HFFc6 (cell line): Measurements from ENCODE around the gene CALCB. TPM values are rescaled to one million over a fixed set of nuclear protein-coding genes. Genes with fewer than 3 reads are reported as not detected.

Experiments used
- DNase-seq: peaks from one replicate; pipeline ENCODE4 v3.0.0-alpha.2; 2018
- H3K27ac Mint-ChIP-seq: 2 replicates; pipeline ENCODE4 v1.8.0; 2020; ENCODE audit warnings: mild to moderate bottlenecking, mixed read lengths
- H3K27me3 Mint-ChIP-seq: 2 replicates; pipeline ENCODE4 v1.8.0; 2021; ENCODE audit warnings: mild to moderate bottlenecking, moderate library complexity, mixed read lengths; ENCODE audit not compliant: insufficient read depth
- H3K36me3 Mint-ChIP-seq: 2 replicates; pipeline ENCODE4 v1.8.0; 2021; ENCODE audit warnings: low read depth, mixed read lengths
- H3K4me1 Mint-ChIP-seq: 2 replicates; pipeline ENCODE4 v1.8.0; 2020; ENCODE audit warnings: low read depth, mixed read lengths
- H3K4me3 Mint-ChIP-seq: 2 replicates; pipeline ENCODE4 v1.8.0; 2020; ENCODE audit warnings: mild to moderate bottlenecking, moderate library complexity, mixed read lengths
- H3K9me3 Mint-ChIP-seq: 2 replicates; pipeline ENCODE4 v1.8.0; 2020; ENCODE audit warnings: mild to moderate bottlenecking, mixed read lengths
- CTCF ChIP-seq: fragments of 200-600 bp; sonication (generic); IDR thresholded peaks from 2 replicates; pipeline ENCODE4 v1.5.0; 2021; ENCODE audit warnings: antibody characterized with exemption, mild to moderate bottlenecking
- total RNA-seq, 6 experiments: library from RNA; stranded (reverse); fragmentation: NEBNext Ultra II Directional; extraction: Animal tissue kit (Norgen Biotek cat#: 25700); gene quantifications; 2 replicates in 1 of 6; 3 replicates in 5 of 6; pipeline ENCODE4 v1.2.3, GENCODE V29; 2021

Gene CALCB
- total RNA-seq, 6 experiments from 2014 or later = not detected

GRCh38 chr11:15091625-15092024 is 18.2 kb downstream of the CALCB start:
- H3K27me3 Mint-ChIP-seq = peaks cover 5% of the 10 kb centered on the region; the same call in 1 of the 2 replicates
- no peak for DNase-seq
- H3K4me3 Mint-ChIP-seq = no peak overlapping the region
- no peaks in the 10 kb centered on the region for H3K9me3 Mint-ChIP-seq
- H3K27ac Mint-ChIP-seq = no peak overlapping the region
- peaks cover 6% of the 10 kb centered on the region for H3K4me1 Mint-ChIP-seq
- H3K36me3 Mint-ChIP-seq = no peaks in the 10 kb centered on the region
- TF ChIP-seq CTCF = no peak

GRCh38 chr11:15093432-15093831 is 20.0 kb downstream of the CALCB start:
- Mint-ChIP-seq H3K27me3 (peaks cover 5% of the 10 kb centered on the region; the same call in 1 of the 2 replicates), H3K4me1 (peaks cover 6% of the 10 kb centered on the region), H3K36me3 (no peaks in the 10 kb centered on the region), H3K4me3 (no peak overlapping the region), H3K9me3 (no peaks in the 10 kb centered on the region), H3K27ac (no peak overlapping the region)
- no peak for TF ChIP-seq CTCF
- DNase-seq = no peak

GRCh38 chr11:15095736-15096228 is 22.4 kb downstream of the CALCB start:
- no peak overlapping the region for H3K4me3 Mint-ChIP-seq
- no peak overlapping the region for H3K27ac Mint-ChIP-seq
- H3K36me3 Mint-ChIP-seq = no peaks in the 10 kb centered on the region
- TF ChIP-seq CTCF = no peak
- DNase-seq = peak; percentile 8
- peaks cover 2% of the 10 kb centered on the region for H3K27me3 Mint-ChIP-seq
- H3K9me3 Mint-ChIP-seq = no peaks in the 10 kb centered on the region
- H3K4me1 Mint-ChIP-seq = peaks cover 6% of the 10 kb centered on the region

- no peak for TF ChIP-seq CTCF
- Mint-ChIP-seq H3K9me3 (no peaks in the 10 kb centered on the region), H3K27ac (no peak overlapping the region), H3K4me1 (peaks cover 13% of the 10 kb centered on the region), H3K4me3 (no peak overlapping the region), H3K36me3 (no peaks in the 10 kb centered on the region), H3K27me3 (peaks cover 2% of the 10 kb centered on the region)
- DNase-seq = no peak
These were observed 24.0 kb downstream of the CALCB start for GRCh38 chr11:15097411-15097810.

GRCh38 chr11:15099267-15099666 is 25.9 kb downstream of the CALCB start:
- Mint-ChIP-seq H3K4me1 (peaks cover 23% of the 10 kb centered on the region), H3K9me3 (no peaks in the 10 kb centered on the region; the same call in 1 of the 2 replicates), H3K27ac (no peak overlapping the region), H3K27me3 (peaks cover 2% of the 10 kb centered on the region), H3K36me3 (no peaks in the 10 kb centered on the region), H3K4me3 (no peak overlapping the region)
- no peak for TF ChIP-seq CTCF
- DNase-seq = no peak
